ENCODE results near the gene RDX.

- TF ChIP-seq CTCF (conservative IDR thresholded peaks at IDR 0.05; ENCODE audit: low read depth in 2 of 2), result no peak
- no peak for TF ChIP-seq EZH2phosphoT487 (IDR thresholded peaks at IDR 0.05; ENCODE audit: unreplicated experiment)
- TF ChIP-seq POLR2AphosphoS5 (IDR thresholded peaks at IDR 0.05; ENCODE audit: low read depth), result no peak
- TF ChIP-seq REST (IDR thresholded peaks at IDR 0.05; ENCODE audit: unreplicated experiment), result no peak
- TF ChIP-seq EZH2 (IDR thresholded peaks at IDR 0.05; ENCODE audit: low read depth, unreplicated experiment), result no peak
These were observed 52.6 kb downstream of the RDX start for GRCh38 chr11:110243791-110244190.

Data from GM23338 (cell line).